Measurements from ENCODE around the gene BMAL2.

The BMAL2 gene

GRCh38 chr12:27345376-27345775 lies 12.7 kb downstream of the BMAL2 start:
- H3K36me3 ChIP-seq (ENCODE audit: control insufficient read depth, insufficient read depth, low read length): no peaks in the 10 kb centered on the region
- no peak for DNase-seq (ENCODE audit: extremely low read depth, insufficient read length)
- no peak for TF ChIP-seq CTCF (IDR thresholded peaks at IDR 0.05; ENCODE audit: insufficient read depth, low read length, poor library complexity, severe bottlenecking)
- no peaks in the 10 kb centered on the region for H3K27me3 ChIP-seq (replicated peaks; ENCODE audit: control insufficient read depth, insufficient read depth, low read length)
- H3K4me3 ChIP-seq (replicated peaks; ENCODE audit: low read depth, low read length): no peak overlapping the region

- Histone ChIP-seq H3K27me3 (replicated peaks; ENCODE audit: control insufficient read depth, insufficient read depth, low read length) (no peaks in the 10 kb centered on the region), H3K36me3 (ENCODE audit: control insufficient read depth, insufficient read depth, low read length) (no peaks in the 10 kb centered on the region), H3K4me3 (replicated peaks; ENCODE audit: low read depth, low read length) (no peak overlapping the region)
- DNase-seq (ENCODE audit: extremely low read depth, insufficient read length): no peak
- no peak for TF ChIP-seq CTCF (IDR thresholded peaks at IDR 0.05; ENCODE audit: insufficient read depth, low read length, poor library complexity, severe bottlenecking)
These were observed 15.1 kb downstream of the BMAL2 start for GRCh38 chr12:27347779-27348178.

- Histone ChIP-seq H3K4me3 (replicated peaks; ENCODE audit: low read depth, low read length) (no peak overlapping the region), H3K36me3 (ENCODE audit: control insufficient read depth, insufficient read depth, low read length) (no peaks in the 10 kb centered on the region), H3K27me3 (replicated peaks; ENCODE audit: control insufficient read depth, insufficient read depth, low read length) (no peaks in the 10 kb centered on the region)
- TF ChIP-seq CTCF (IDR thresholded peaks at IDR 0.05; ENCODE audit: insufficient read depth, low read length, poor library complexity, severe bottlenecking): no peak
- no peak for DNase-seq (ENCODE audit: extremely low read depth, insufficient read length)
These were observed 18.8 kb downstream of the BMAL2 start for GRCh38 chr12:27351476-27351875.

- H3K36me3 ChIP-seq (ENCODE audit: control insufficient read depth, insufficient read depth, low read length): no peaks in the 10 kb centered on the region
- DNase-seq (ENCODE audit: extremely low read depth, insufficient read length): no peak
- no peak overlapping the region for H3K4me3 ChIP-seq (replicated peaks; ENCODE audit: low read depth, low read length)
- H3K27me3 ChIP-seq (replicated peaks; ENCODE audit: control insufficient read depth, insufficient read depth, low read length): no peaks in the 10 kb centered on the region
- no peak for TF ChIP-seq CTCF (IDR thresholded peaks at IDR 0.05; ENCODE audit: insufficient read depth, low read length, poor library complexity, severe bottlenecking)
These were observed 22.9 kb downstream of the BMAL2 start for GRCh38 chr12:27355486-27355885.

GRCh38 chr12:27355979-27356378 lies 23.3 kb downstream of the BMAL2 start:
- TF ChIP-seq CTCF (IDR thresholded peaks at IDR 0.05; ENCODE audit: insufficient read depth, low read length, poor library complexity, severe bottlenecking): no peak
- no peaks in the 10 kb centered on the region for H3K36me3 ChIP-seq (ENCODE audit: control insufficient read depth, insufficient read depth, low read length)
- DNase-seq (ENCODE audit: extremely low read depth, insufficient read length): no peak
- no peak overlapping the region for H3K4me3 ChIP-seq (replicated peaks; ENCODE audit: low read depth, low read length)
- H3K27me3 ChIP-seq (replicated peaks; ENCODE audit: control insufficient read depth, insufficient read depth, low read length): no peaks in the 10 kb centered on the region

All from GM06990 (cell line).